AG09309 (cell line): Measurements from ENCODE around the gene SLC37A2.

Experiments used
- DNase-seq: peaks from one replicate; pipeline ENCODE4 v3.0.0-alpha.2; 2010; ENCODE audit warnings: low read depth
- H3K4me3 ChIP-seq: 2 replicates; pipeline ENCODE4 v1.5.1; 2011; ENCODE audit warnings: mild to moderate bottlenecking, low read depth, low read length, moderate library complexity; ENCODE audit not compliant: control insufficient read depth
- TF ChIP-seq, protein P1 (sequence below): IDR thresholded peaks from 2 replicates; pipeline ENCODE4 v1.5.1; 2011; ENCODE audit warnings: mild to moderate bottlenecking, low read depth, low read length, inconsistent platforms; ENCODE audit not compliant: insufficient read depth, control insufficient read depth; ENCODE audit errors: missing control alignments

The SLC37A2 gene

DNA sequence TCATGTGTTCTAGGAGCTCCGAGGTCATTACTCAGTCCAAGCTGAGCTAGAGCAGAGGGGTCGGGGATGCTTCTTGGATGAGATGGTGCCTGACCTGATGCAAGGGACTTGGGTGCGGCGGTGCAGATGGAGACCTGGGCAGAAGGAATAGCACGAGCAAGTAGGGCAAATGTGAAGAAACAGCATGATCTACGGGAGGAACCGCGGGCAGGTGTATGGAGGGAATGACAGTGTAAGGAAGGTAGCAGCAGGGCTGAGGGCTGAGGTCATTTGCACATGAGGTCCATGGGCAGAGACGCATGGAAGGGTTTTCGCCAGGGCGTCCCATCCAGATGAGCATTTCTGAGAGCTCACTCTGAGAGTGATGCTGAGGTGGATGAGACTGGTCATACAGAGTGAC, 14.9 kb downstream of the SLC37A2 start:
- TF ChIP-seq, protein P1, sequence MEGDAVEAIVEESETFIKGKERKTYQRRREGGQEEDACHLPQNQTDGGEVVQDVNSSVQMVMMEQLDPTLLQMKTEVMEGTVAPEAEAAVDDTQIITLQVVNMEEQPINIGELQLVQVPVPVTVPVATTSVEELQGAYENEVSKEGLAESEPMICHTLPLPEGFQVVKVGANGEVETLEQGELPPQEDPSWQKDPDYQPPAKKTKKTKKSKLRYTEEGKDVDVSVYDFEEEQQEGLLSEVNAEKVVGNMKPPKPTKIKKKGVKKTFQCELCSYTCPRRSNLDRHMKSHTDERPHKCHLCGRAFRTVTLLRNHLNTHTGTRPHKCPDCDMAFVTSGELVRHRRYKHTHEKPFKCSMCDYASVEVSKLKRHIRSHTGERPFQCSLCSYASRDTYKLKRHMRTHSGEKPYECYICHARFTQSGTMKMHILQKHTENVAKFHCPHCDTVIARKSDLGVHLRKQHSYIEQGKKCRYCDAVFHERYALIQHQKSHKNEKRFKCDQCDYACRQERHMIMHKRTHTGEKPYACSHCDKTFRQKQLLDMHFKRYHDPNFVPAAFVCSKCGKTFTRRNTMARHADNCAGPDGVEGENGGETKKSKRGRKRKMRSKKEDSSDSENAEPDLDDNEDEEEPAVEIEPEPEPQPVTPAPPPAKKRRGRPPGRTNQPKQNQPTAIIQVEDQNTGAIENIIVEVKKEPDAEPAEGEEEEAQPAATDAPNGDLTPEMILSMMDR = no peak
- no peak overlapping the region for H3K4me3 ChIP-seq
- DNase-seq = no peak

DNA sequence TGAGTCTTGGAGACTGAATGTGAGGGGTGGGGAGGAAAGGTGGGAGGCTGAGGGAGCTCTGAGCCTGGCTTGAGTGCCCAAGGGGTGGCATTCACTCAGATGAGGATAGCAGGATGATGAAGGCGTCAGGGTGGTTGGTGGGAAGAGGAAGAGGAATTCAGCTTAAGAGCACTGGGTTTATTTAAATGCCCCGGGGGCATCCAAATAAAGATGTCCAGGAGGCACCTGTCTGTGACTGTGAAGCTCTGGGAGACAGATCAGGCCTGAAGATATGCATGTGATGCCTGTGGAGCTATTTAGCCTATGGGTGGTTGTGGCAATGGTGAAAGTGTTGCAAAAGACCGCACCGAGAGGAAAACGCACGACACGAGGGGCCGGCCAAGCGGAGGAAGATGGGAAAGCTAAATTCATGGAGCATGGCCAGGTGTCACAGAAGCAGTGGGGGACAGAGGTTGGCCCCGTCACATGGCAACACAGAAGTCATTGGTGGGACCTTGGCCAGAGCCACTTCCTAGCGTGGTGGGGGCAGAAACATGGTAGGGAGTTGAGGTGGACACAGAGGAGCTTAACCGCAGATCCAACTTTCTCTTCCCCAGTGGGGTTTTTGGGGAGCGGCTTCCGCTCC, 15.5 kb downstream of the SLC37A2 start:
- DNase-seq = no peak
- H3K4me3 ChIP-seq = no peak overlapping the region
- TF ChIP-seq, protein P1 = no peak

DNA sequence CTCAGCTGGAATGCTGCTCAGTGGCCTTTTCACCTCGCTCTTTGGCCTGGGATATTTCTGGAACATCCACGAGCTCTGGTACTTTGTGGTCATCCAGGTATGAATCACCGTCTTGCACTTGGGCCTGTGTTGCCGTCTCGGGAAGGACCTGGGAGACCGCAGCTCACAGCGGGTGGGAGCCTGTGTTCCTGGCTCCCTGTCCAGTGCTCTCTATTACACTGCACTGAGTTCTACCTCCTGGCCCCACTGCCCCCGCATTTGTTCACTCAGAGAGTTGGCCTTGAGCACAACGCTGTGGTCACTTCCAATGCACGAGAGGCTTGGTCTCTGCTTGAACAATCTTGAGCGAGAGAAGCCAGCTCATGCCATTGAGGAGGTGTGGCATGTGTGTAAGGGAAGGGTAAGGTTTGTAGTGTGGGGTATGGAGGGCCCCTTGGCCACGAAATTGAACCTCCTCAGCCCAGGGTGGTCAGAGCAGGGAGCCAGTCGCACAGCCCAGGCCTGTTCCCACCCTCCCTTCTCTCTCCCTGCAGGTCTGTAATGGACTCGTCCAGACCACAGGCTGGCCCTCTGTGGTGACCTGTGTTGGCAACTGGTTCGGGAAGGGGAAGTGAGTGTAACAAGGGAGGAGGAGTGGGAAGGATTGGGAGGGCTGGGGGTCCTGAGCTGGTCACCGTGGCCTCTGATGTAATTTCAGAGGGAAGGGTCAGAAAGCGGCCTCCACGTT, 16.2 kb downstream of the SLC37A2 start:
- DNase-seq = no peak
- TF ChIP-seq, protein P1 = no peak
- no peak overlapping the region for H3K4me3 ChIP-seq

DNA sequence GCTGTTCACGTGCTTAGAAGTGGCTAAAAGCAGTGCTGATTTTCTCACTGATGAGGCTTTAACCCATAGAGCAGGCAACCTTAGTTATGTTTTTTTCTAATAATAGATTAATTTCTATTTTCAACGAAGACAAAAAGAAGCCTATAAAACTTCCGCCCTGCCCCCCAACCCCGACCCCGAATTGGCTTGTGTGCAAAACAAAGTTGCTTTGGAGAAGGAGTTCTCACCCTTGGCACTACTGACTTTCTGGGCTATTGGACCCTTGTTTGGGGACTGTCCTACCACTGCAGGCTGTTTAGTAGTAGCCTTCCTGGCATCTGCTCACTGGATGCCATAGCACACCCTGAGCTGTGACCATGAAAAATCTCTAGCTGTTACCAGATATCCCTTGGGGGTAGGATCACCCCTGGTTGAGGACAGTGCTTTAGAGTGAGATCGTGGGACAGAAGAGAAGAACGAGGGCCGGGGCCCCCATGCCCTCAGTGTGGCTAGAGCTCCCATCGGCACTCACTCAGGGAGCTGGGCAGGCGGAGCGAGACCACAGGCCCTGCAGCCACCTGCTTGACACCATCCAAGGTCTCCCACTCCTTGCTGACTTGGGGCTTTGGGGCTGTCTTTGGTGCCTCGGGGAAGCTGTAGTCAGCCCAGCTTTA, 16.9 kb downstream of the SLC37A2 start:
- H3K4me3 ChIP-seq = no peak overlapping the region
- TF ChIP-seq, protein P1 = no peak
- no peak for DNase-seq

DNA sequence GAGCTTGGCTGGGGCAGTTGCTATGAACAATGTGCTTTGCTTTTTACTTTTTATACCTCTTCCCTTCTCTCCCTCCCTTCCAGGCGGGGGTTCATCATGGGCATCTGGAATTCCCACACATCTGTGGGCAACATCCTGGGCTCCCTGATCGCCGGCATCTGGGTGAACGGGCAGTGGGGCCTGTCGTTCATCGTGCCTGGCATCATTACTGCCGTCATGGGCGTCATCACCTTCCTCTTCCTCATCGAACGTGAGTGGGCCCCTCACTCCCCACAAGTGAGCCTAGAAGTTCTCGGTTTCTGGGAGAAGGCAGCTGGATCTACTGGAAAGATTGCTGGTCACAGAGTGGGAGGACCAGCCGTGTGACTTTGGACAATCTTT, 17.4 kb downstream of the SLC37A2 start:
- TF ChIP-seq, protein P1 = no peak
- no peak overlapping the region for H3K4me3 ChIP-seq
- DNase-seq = no peak

DNA sequence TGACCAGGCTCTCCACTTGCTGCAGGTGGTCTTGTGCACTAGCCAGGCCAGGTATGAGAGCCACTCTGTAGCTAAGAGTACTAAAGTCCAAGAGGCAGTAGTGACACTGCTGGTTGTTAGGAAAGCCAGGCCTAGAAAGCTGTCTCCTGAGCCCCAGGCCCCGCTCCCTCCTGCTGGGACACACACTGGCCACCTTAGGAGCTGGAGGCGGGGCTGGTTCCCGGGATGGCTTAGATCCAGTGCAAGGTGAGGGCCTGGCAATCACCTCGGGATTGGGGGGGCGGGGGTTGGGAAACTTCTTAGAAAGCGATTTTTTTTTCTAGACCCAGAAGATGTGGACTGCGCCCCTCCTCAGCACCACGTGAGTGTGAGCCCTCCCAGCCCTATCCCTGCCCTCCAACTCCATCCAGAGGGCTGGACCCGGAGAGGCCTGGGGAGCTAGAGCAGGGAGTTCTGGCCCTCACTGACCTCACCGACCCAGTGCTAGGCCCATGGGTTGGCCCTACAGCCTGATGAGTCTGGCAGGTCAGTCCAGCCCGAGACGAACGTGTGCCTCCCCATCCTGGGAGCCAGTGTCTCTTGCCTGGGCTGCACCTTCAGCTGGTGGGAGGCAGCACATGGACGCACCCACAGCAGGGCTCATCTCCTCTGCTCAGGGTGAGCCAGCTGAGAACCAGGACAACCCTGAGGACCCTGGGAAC, 18.1 kb downstream of the SLC37A2 start:
- no peak for DNase-seq
- TF ChIP-seq, protein P1 = no peak
- H3K4me3 ChIP-seq = no peak overlapping the region
